ENCODE data around the gene JARID2. TPM values are rescaled to one million over a fixed set of nuclear protein-coding genes. Genes with fewer than 3 reads are reported as not detected.

The JARID2 gene
- total RNA-seq, 1 experiment from 2014 or later, result 21.0 TPM

- peaks cover 29% of the 10 kb centered on the region for H3K4me1 Mint-ChIP-seq (ENCODE audit: insufficient read depth, unreplicated experiment)
- H3K36me3 Mint-ChIP-seq (ENCODE audit: insufficient read depth, unreplicated experiment), result peaks cover 6% of the 10 kb centered on the region
- POLR2A ChIA-PET, result interaction anchor here (0.6 kb wide), 1 partner anchor 24 kb away, joined by 3 read pairs; no protein-coding TSS in a partner anchor
- no peak for DNase-seq (ENCODE audit: unreplicated experiment)
- no TSS peak for BruUV-seq (replicated peaks)
- H3K4me3 Mint-ChIP-seq (ENCODE audit: unreplicated experiment), result no peak overlapping the region
- H3K27me3 Mint-ChIP-seq (ENCODE audit: insufficient read depth, unreplicated experiment), result no peaks in the 10 kb centered on the region
- TF ChIP-seq CTCF (IDR thresholded peaks at IDR 0.05; ENCODE audit: unreplicated experiment), result no peak
- H3K27ac Mint-ChIP-seq (ENCODE audit: low read depth, unreplicated experiment), result no peak overlapping the region
- intact Hi-C loops (cut with micrococcal nuclease), result no loop called here
- H3K9me3 Mint-ChIP-seq (ENCODE audit: unreplicated experiment), result no peaks in the 10 kb centered on the region
- CTCF ChIA-PET, result interaction anchor here (0.7 kb wide), 1 partner anchor 298 kb away, joined by 3 read pairs; no protein-coding TSS in a partner anchor
Measured at GRCh38 chr6:15283986-15284361, 38.1 kb downstream of the JARID2 start.

- POLR2A ChIA-PET, result interaction anchor here (0.6 kb wide), 1 partner anchor 443 kb away, joined by 3 read pairs; no protein-coding TSS in a partner anchor
- H3K27me3 Mint-ChIP-seq (ENCODE audit: insufficient read depth, unreplicated experiment), result no peaks in the 10 kb centered on the region
- peaks cover 25% of the 10 kb centered on the region for H3K4me1 Mint-ChIP-seq (ENCODE audit: insufficient read depth, unreplicated experiment)
- H3K4me3 Mint-ChIP-seq (ENCODE audit: unreplicated experiment), result no peak overlapping the region
- no peaks in the 10 kb centered on the region for H3K9me3 Mint-ChIP-seq (ENCODE audit: unreplicated experiment)
- no TSS peak for BruUV-seq (replicated peaks)
- H3K36me3 Mint-ChIP-seq (ENCODE audit: insufficient read depth, unreplicated experiment), result peaks cover 7% of the 10 kb centered on the region
- no peak for TF ChIP-seq CTCF (IDR thresholded peaks at IDR 0.05; ENCODE audit: unreplicated experiment)
- DNase-seq (ENCODE audit: unreplicated experiment), result no peak
- intact Hi-C loops (cut with micrococcal nuclease), result no loop called here
- H3K27ac Mint-ChIP-seq (ENCODE audit: low read depth, unreplicated experiment), result no peak overlapping the region
- CTCF ChIA-PET, result interaction anchor here (0.7 kb wide), 1 partner anchor 1783 kb away, joined by 3 read pairs; no protein-coding TSS in a partner anchor
Measured at GRCh38 chr6:15284743-15285142, 38.9 kb downstream of the JARID2 start.

GRCh38 chr6:15285682-15286294 is 39.9 kb downstream of the JARID2 start:
- intact Hi-C loops (cut with micrococcal nuclease), result no loop called here
- Mint-ChIP-seq H3K27ac (ENCODE audit: low read depth, unreplicated experiment) (no peak overlapping the region), H3K9me3 (ENCODE audit: unreplicated experiment) (no peaks in the 10 kb centered on the region), H3K4me1 (ENCODE audit: insufficient read depth, unreplicated experiment) (peaks cover 14% of the 10 kb centered on the region), H3K4me3 (ENCODE audit: unreplicated experiment) (no peak overlapping the region), H3K27me3 (ENCODE audit: insufficient read depth, unreplicated experiment) (no peaks in the 10 kb centered on the region), H3K36me3 (ENCODE audit: insufficient read depth, unreplicated experiment) (peaks cover 17% of the 10 kb centered on the region)
- POLR2A ChIA-PET, result no interaction called here
- DNase-seq (ENCODE audit: unreplicated experiment), result no peak
- CTCF ChIA-PET, result no interaction called here
- TF ChIP-seq CTCF (IDR thresholded peaks at IDR 0.05; ENCODE audit: unreplicated experiment), result peak; percentile 5
- BruUV-seq (replicated peaks), result no TSS peak

- no peak for DNase-seq (ENCODE audit: unreplicated experiment)
- H3K36me3 Mint-ChIP-seq (ENCODE audit: insufficient read depth, unreplicated experiment), result peaks cover 17% of the 10 kb centered on the region
- TF ChIP-seq CTCF (IDR thresholded peaks at IDR 0.05; ENCODE audit: unreplicated experiment), result no peak
- H3K9me3 Mint-ChIP-seq (ENCODE audit: unreplicated experiment), result no peaks in the 10 kb centered on the region
- no TSS peak for BruUV-seq (replicated peaks)
- H3K4me3 Mint-ChIP-seq (ENCODE audit: unreplicated experiment), result no peak overlapping the region
- H3K4me1 Mint-ChIP-seq (ENCODE audit: insufficient read depth, unreplicated experiment), result peaks cover 14% of the 10 kb centered on the region
- POLR2A ChIA-PET, result interaction anchor here (1.3 kb wide), 1 partner anchor 39 kb away, joined by 3 read pairs; no protein-coding TSS in a partner anchor
- intact Hi-C loops (cut with micrococcal nuclease), result no loop called here
- H3K27me3 Mint-ChIP-seq (ENCODE audit: insufficient read depth, unreplicated experiment), result no peaks in the 10 kb centered on the region
- no peak overlapping the region for H3K27ac Mint-ChIP-seq (ENCODE audit: low read depth, unreplicated experiment)
- CTCF ChIA-PET, result interaction anchor here (0.6 to 1.0 kb wide), 5 partner anchors 9 to 1715 kb away, joined by 3 read pairs; no protein-coding TSS in a partner anchor
Measured at GRCh38 chr6:15287670-15288375, 42.0 kb downstream of the JARID2 start.
